ENCODE data around the gene SH3RF3.

DNA sequence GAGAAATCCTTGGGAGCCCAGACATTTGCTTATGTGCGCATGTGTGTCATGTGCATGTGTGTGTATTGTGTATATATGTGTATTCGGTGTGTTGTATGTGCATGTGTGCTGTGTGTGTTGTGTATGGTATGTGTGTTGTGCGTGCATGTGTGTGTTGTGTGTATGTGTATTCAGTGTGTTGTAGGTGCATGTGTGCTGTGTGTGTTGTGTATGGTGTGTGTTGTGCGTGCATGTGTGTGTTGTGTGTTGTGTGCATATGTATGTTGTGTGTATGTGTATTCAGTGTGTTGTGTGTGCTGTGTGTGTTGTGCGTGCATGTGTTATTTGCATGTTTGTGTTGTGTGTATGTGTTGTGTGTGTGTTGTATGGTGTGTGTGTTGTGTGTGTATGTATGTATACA, 136.9 kb downstream of the SH3RF3 start:
- TF ChIP-seq, protein P1, sequence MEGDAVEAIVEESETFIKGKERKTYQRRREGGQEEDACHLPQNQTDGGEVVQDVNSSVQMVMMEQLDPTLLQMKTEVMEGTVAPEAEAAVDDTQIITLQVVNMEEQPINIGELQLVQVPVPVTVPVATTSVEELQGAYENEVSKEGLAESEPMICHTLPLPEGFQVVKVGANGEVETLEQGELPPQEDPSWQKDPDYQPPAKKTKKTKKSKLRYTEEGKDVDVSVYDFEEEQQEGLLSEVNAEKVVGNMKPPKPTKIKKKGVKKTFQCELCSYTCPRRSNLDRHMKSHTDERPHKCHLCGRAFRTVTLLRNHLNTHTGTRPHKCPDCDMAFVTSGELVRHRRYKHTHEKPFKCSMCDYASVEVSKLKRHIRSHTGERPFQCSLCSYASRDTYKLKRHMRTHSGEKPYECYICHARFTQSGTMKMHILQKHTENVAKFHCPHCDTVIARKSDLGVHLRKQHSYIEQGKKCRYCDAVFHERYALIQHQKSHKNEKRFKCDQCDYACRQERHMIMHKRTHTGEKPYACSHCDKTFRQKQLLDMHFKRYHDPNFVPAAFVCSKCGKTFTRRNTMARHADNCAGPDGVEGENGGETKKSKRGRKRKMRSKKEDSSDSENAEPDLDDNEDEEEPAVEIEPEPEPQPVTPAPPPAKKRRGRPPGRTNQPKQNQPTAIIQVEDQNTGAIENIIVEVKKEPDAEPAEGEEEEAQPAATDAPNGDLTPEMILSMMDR (IDR thresholded peaks at IDR 0.05; ENCODE audit: low read depth, low read length): no peak
- TF ChIP-seq POLR2A (IDR thresholded peaks at IDR 0.05; ENCODE audit: extremely low read depth, insufficient read length) (no peak), MYC (IDR thresholded peaks at IDR 0.05; ENCODE audit: low read depth, low read length) (no peak)
- TF ChIP-seq, protein P2, sequence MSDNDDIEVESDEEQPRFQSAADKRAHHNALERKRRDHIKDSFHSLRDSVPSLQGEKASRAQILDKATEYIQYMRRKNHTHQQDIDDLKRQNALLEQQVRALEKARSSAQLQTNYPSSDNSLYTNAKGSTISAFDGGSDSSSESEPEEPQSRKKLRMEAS (IDR thresholded peaks at IDR 0.05; ENCODE audit: low read depth, low read length): no peak

Measured in NB4 (cell line).